Putamen (tissue), 1 donor: ENCODE data around the gene WIPF3.

Source experiments
- DNase-seq: peaks from one replicate; pipeline ENCODE4 v3.0.0-alpha.2; 2016; ENCODE audit warnings: low spot score

WIPF3 gene, protein sequence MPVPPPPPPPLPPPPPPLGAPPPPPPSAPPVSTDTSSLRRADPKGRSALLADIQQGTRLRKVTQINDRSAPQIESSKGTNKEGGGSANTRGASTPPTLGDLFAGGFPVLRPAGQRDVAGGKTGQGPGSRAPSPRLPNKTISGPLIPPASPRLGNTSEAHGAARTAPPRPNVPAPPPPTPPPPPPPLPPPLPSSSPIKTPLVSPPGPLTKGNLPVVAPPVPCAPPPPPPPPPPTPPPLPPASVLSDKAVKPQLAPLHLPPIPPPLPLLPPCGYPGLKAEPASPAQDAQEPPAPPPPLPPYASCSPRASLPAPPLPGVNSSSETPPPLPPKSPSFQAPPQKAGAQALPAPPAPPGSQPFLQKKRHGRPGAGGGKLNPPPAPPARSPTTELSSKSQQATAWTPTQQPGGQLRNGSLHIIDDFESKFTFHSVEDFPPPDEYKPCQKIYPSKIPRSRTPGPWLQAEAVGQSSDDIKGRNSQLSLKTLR

DNA sequence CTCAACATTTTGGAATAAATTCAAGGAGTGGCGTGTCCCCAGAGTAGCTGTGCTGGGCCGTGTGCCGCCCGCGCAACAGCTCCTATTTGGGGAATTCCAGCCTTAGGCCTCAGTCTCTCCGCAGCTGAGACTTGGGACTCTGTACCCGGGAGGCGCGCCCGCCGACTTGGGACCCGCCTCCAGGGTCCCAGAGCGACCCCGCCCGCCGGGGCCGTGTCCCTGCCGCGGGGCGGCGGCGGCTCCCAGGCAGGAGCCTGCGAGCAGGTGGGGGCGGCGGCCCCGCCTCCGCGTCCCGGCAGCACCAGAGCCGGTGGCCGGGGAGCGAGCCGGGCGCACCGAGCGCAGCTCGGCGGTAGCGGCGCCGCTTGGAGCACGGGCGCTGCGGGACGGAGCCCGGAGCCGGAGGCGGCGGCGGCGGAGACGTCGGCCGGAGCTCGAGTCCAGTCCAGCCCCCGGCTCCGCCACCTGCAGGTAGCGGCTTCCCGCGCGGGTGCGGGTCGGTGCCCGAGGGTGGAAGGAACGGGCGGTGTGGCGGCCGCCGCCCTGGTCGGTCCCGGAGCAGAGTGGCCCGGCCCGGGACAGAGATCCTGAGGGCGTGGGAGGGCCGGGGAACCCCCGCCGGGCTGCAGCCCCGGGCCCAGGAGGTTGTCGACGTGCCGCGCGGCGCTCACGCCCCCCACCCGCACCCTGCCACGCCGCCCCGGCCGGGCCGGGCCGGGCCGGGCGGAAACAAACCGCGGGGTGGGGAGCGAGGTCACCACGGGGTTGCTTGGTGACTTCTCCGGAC is at the start of gene WIPF3:
TSS of gene WIPF3 (plus strand) at position 301 of the 787 bp plus-strand sequence. CDS start 28,217 bp downstream, outside the sequence.
- no peak for DNase-seq

DNA sequence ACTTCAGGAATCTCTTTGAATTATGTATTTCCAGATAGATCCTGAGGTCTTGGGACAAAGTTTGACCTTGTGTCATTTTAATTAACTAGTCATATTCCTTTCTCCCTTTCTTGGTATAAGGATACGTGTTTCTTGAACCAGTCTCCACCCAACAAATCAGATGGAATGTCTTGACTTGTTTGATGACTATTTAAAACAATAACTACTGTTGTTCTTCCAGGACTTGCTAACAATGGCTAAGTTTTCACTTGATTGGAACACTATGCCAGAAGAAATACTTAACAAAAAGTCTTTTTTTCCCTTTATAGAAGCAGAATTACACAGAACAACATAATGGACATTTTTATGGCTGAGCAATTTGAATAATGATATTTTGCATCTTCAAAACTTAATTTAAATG is 43.0 kb upstream of the WIPF3 start:
- no peak for DNase-seq

DNA sequence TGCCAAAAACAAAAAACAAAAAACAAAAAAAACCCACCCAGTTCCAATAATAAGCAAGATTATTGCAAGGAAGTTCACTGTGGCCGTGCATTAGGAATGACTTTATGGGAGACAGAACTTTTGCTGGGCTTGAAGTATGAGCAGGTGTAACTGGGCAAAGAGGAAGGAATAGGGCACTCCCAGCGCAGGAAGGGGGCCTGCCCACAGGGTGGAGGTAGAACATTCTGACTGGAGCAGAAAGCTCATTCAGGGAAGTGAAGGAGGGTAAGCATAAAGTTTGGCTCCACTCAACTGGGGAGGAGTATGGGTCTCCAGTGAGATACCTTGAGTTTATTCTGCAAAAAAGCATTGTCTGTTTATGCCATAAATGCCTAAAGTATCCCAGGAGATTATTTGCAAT is 42.1 kb upstream of the WIPF3 start:
- DNase-seq, result no peak

DNA sequence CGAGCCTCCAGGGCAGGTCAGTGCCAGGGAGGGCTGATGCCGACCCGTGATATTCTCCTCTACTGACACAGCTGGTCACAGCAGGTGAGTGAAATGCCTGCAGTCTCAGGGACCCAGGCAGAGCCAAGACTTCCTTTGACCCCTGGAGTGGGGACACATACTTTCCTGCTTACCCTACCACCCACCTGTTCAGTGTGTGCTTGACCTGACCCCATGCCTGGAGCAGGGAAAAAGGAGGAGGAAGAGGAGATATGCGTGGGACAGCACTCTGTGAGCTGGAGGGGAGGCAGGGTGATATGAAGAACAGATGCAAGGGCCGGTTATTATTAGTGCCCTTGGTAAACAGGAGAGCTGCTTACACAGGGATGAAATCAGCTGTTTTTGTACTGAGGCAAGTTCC is 40.8 kb upstream of the WIPF3 start:
- no peak for DNase-seq

DNA sequence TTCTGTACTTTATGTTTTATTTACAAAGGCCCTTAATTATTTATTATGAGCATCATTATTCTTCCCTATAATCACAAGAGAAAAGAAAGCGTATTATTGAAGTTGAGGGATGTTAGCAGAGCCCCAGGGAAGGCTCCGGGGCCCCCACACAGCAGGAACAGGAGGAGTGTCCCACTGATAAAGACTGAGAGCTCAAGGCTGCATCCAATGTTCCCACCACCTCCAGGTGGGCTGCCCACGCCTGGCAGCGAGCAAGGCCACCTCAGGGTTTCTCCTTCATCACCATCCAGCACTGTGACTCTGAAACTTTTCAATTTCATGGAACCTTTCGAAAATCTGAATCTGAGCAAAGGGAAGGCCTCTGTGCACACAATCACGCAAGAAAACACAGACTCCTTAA is 35.9 kb upstream of the WIPF3 start:
- no peak for DNase-seq

DNA sequence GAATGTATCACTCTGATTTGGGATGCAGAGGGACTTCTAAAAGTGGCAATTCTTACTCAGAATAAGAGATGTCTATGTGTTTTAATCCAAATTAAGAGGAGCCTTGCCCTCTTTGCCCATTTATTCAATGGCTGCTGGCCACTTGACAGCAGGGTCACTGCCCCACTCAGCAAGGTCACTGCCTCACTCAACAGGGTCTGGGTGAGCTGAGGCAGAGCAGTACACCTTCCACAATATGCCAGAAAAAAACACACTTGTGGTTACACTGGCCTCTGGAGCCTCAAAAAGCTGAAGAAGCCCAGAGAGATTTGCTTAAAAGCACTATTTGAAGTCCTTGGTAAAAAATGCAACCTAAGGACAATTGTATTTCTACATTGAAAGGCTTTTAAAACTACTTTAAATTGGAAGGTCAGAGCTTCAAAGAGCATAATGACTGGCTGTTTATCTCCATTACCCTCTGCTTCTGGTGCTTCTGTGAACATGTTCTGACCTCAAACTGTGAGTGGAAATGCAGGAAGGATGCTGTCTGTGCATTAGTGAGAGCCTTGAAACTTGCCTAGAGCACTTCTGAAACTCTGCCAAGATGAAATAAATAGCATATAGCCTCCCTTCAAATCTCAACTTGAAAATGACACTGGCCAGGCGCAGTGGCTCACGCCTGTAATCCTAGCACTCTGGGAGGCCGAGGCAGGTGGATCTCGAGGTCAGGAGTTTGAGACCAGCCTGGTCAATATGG is 35.1 kb upstream of the WIPF3 start:
- DNase-seq, result no peak

DNA sequence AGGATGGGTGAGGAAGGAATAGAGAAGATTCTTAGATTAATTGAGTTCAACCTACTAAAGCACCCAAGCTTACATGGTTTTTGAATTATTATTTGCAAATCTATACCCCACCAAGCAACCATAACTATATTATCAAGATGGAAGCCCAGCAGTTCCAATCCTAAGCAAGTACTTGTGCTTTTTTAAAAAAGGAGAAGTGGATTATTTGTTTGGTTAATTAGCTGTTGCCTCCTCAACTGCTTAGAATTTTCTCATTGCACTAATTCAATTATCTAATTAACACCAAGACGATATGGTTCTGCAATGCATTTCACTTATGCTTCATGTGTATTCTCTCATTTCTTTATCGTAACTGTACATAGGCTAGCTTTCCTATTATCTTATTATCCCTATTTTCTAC is 27.3 kb upstream of the WIPF3 start:
- DNase-seq, result no peak

DNA sequence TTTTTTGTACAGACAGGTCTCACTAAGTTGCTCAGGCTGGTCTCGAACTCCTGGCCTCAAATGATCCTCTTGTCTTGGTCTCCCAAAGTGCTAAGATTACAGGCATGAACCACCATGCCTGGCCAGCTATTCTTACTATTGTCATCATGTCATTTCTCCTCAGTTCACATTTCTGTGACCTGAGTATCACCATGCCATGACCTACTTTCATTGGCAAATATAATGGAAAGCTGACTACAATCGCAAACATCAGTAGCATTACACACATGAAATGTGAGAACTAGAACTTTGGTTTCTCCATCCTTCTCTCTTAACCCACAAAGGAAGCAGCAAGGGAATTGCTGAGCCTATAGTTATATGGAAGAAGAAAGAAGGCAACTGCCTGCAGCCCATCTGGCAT is 26.0 kb upstream of the WIPF3 start:
- DNase-seq, result no peak

DNA sequence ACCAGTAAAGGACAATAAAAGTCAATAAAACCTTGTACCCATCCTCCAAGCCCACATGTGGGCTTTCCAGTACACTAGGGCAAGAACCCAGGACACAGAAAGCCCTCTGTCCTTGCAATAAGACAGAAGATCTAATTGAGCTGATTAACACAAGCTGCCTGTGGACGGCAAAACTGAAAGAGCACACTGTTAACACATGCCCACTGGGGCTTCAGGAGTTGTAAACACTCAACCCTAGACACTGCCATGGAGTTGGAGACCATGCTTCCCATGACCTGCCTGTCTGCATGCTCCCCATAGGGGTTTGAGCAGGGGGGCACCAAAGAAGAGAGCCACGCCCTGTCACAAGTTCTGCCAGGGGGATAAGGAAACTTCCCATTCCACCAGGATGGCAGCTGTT is 22.6 kb upstream of the WIPF3 start:
- DNase-seq, result no peak

DNA sequence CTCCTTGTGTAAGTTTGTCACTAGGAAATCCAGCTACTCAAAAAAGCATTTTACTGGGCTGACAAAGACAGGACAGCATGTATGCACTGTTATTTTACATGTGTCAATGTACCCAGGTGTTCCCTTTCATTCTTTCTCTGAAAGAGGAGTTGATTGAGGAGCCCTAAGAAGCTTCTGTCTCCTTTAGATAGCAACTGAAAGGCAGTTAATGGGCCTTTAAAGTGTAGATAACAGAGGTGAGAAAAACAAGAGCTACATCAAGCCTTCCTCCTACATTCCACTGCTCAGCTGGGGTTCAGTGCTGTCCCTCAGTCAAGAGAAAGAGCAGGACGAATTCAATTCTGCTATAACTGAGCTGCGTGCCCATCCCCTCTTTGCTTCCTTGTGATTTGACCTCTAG is 12.8 kb upstream of the WIPF3 start:
- DNase-seq, result no peak

DNA sequence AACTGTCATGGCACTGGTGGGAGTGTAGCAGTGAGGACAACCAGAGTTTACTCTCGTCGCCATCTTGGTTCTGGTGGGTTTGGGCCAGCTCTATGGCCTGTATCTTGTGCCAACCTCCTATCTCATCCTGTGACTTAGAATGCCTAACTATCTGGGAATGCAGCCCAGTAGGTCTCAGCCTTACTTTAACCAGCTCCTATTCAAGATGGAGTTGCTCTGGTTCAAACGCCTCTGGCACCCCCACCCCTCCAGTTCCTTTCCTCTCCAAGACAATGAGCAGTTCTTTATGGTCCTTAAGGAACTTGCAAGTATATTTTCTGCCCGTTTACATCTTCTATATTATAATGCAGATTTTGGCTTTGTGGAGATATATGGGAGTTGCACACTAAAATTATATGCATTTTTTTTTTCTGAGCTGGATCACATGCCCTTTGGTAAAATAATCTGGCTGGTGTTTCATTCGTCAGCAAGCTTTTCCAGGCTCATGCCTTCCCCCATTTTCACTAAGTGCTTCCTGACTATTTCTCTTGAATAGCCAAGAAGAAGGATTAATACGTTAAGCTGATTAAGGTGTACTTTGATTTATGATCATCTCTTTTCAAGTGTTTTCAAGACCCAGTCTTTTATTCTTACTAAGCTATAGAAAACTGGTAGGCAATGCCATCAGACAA is 11.2 kb upstream of the WIPF3 start:
- DNase-seq, result no peak

DNA sequence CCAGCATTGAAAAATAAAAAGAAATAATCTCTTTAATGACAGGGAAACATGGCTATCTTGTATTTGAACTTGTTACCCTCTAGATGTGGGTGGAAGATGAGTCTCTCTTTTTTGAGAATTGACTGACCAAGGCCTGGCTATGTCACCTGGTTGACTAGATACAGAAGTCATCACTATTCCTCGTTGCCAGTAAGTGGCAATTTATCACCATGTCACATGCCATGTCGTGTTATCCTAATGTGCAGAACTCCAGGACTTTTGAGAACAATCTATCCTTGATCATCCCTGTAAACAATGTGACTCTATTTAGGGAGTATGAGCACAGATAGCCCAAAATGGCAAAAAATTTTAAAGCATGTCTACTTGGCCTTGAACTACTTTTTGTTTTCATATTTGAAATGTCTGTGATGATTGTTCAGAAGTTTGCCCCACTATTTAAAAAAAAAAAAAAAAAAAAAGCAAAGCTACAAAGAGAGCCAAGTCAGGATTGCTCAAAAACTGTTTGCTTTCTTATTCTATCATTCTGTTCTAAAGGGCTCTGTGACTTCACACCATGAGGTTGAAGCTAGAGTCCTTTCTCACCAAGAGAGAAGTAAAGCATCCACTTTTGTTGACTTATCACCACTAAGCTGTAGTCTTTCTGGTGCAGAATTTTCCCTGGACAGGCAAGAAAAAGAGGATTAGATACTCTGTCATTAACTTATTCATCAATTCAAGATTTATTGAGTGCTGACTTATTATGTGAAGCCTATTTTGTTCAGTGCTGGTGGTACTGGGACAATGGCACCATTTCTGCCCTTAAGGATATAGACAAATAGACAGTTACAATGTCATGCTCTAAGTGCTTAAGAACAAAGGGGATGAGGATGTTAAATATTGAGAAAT is 10.4 kb upstream of the WIPF3 start:
- no peak for DNase-seq

DNA sequence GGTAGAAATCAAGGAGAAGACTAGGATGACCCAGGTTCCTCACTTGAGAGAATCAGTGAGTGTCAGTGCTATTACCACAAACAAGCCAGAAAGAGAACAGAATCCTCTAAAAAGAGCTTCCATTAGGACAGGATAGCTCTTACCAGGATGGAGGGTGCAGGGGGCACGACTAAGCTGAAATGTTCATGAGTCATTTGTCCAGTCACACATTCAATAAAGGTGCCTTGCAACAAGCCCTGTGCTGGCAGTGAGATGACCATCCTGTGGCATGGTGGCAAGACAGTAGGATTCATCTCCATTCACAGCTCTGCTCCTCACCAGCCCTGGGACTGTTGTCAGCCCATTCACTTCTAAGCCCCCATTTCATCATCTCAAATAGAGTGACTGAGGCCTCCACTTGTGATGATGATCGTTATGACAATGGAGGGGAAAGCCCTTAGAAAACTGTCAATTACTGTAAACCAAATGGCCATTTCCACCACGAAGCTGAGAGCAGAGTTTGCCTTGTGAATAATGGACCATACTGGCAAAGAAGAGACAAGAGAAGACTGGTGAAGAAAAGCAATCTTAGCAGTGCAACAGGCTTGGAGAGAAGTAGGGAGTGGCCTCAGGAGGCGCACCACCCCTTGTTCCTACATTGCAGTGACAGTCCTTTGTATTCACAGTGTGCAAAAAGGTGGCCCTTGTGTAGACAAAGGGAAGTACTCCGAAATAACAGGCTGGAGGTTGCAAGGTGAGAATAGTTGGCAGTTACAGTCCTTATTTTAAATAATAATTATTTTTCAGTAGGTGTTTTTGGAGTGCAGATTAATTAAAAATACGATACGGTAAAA is 9.0 kb upstream of the WIPF3 start:
- DNase-seq, result no peak

DNA sequence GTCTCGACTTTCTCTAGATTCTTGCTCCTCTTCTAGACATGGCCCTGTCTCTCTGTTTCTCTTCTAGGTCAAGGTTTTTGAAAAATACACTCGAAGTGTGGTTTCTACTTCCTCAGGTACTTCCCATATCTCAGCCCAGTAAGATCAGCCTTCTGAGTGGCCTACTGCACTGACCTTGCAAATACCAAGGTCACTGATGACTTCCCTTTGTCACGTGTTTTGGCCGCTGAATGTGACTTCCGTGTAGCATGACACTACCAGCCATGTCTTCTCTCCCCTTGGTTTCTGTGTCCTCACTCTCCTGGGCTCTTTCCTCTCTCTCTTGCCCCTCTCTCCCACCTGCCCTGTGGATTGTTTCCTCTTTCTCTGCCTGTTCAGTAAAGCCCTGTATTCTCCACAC is 7.9 kb upstream of the WIPF3 start:
- DNase-seq, result no peak

DNA sequence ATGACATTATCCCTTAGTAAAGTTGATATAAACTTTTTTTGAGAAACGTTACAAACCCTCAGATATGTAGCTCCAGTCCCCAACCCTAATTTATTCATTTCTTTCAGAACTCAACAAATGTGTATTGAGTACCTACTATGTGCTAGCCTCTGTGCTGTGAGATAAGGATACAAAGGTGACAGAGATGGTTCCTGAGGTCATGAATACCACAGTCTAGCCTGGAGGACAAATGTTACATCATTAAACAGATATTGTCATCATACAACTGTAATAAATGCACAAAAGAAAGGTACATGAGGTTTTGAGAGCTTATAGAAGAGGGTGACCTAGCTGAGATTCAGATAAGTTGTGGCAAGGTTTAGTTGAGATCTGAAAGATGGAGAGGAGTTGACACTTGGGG is 4.4 kb upstream of the WIPF3 start:
- no peak for DNase-seq

DNA sequence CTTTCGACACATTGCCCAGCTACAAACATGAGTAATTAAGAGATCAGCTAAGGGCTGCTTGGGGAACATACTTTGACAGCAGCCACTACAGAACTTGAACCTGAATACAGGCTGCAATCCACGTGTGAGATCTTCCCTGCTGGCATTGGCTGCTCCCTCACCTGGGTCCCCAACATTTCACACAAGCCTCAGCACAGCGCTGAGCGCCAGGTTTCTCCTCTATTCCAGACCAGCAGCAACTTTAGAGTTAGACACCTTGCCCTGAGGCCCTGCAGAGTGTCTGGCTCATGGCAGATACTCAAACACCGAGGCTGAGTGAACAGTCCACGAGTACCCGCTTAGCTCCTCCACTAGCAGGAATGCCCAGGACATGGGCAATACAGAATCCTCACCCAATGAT is 1.3 kb upstream of the WIPF3 start:
- DNase-seq, result no peak

DNA sequence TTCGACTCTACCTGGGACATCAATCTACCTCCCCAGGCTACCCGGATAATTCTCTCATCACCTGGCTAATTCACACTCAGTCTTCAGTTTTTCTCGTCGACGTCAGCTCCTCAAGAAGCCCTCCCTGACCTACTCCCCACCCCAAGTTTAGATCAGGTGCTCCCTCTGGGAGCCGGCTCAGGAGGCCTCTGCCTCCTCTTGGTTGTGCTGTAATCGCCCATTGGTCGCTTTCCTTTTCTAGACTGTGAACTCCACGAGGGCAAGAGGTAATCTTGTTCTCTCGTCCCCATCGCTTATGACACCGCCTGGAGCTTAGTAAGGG is 461 bp upstream of the WIPF3 start:
- DNase-seq, result no peak

DNA sequence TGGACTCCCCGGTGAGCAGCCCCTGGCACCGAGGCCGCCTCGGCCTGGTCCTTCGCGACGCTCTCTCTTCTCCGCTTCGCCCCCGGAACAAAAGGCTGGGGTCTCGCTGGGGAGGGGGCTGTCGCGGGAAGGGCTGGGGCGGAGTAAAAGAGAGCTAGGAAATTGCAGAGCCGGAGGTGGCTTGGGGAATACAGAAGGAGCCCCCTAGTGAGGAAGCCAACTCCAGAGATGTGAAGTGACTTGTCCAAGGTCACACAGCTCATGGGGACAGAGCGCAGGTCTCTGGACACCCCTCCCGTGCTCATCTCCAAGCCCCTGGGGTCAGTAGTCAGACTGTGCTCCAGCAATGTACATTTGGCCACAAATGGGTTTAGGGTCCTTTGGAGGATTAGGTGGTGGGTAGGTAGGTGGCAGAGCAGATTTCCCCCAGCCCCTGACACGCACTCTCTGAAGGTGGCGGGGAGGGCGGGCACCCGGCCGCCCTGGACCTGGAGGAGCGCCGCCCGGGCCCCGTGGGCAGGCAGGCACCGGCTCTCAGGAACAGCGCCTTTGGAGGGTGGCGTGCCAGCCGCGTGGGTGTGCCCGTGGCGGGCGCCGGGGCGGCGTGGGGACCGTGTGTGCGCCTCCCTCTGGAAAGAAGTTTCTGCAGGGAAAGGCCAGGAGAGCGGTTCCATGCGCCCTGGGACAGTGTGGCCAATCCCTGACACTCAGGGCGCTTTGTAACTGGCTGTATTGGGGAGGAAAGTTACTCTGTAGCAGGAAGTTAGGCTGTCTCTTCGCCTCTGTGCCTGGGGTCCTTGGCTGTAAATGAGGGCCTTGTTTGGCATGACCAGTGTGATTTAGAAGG is 910 bp downstream of the WIPF3 start:
- DNase-seq, result no peak

DNA sequence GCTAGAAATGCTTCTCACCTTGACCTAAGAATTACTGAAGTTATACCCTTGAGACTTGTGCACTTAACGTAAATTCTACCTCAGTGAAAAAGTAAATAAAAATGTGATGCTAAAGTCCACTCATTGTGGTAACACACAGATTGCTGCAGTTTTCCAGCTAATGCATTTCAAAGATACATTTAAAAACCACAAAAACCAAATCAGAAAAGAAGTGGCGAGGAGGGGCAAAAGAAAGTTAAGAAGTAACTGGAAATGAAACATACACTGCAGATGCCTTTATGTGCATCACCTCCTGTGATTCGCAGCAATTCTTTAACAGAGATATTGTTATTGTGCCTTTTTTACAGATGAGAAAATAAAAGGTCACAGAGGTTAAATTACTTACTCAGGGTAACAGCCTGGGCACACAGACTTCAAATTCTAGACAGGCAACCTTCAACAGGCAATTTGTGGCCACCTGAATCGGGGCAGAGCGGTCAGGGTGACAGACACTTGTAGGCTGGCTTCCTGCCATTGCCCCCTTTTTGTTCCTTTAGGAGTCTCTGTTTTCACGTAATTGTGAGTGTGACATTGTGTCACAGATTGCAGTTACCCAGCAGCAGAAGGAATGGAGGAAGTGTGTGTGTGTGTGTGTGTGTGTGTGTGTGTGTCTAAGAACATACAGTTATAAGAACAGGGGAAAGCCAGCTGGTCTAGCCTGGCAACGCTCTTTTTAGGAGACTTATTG is 1.9 kb downstream of the WIPF3 start:
- no peak for DNase-seq
